ENCODE measurements around the gene CDH4. TPM values are rescaled to one million over a fixed set of nuclear protein-coding genes. Genes with fewer than 3 reads are reported as not detected.

Gene CDH4
- total and polyA plus RNA-seq, 9 donors, result 0.12 to 4.4 (median 0.36) TPM

DNA sequence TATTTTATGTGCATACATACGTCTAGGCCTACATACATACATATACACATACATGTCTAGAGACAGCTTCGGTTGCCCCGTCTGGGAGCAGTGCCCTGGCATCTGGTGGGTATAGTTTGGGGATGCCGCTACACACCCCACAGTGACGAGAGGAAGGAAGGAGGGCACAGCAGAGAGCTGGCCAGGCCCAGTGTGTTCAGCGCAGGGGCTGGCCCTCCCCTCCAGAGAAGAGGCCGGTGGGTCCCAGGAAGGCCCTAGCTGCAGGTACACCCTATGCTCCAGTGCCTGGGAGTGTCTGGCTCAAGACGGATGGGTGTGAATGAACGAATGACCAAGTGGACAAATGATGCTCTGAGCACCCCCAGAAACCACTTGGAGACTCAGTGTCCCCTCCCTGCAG is 284.6 kb downstream of the CDH4 start:
- Histone ChIP-seq H3K4me1 (ENCODE audit: insufficient read depth) (no peaks in the 10 kb centered on the region), H3K27me3 (no peaks in the 10 kb centered on the region), H3K9me3 (no peaks in the 10 kb centered on the region), H3K36me3 (no peaks in the 10 kb centered on the region), H3K4me3 (no peak overlapping the region), H3K27ac (no peak overlapping the region)
- TF ChIP-seq EP300 (IDR thresholded peaks at IDR 0.05) (no peak), POLR2A (IDR thresholded peaks at IDR 0.05) (no peak)
- TF ChIP-seq, protein P1, sequence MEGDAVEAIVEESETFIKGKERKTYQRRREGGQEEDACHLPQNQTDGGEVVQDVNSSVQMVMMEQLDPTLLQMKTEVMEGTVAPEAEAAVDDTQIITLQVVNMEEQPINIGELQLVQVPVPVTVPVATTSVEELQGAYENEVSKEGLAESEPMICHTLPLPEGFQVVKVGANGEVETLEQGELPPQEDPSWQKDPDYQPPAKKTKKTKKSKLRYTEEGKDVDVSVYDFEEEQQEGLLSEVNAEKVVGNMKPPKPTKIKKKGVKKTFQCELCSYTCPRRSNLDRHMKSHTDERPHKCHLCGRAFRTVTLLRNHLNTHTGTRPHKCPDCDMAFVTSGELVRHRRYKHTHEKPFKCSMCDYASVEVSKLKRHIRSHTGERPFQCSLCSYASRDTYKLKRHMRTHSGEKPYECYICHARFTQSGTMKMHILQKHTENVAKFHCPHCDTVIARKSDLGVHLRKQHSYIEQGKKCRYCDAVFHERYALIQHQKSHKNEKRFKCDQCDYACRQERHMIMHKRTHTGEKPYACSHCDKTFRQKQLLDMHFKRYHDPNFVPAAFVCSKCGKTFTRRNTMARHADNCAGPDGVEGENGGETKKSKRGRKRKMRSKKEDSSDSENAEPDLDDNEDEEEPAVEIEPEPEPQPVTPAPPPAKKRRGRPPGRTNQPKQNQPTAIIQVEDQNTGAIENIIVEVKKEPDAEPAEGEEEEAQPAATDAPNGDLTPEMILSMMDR (IDR thresholded peaks at IDR 0.05), result no peak
- intact Hi-C loops (cut with DNase I), result loop anchor here in 1 of 4 donors (5.0 kb wide), 1 partner anchor 51 kb away; no protein-coding TSS in a partner anchor
- 81 to 88% (median 85%) methylated on average over 9 of the region's 9 CpGs for WGBS, 3 donors
- DNase-seq, result no peak

DNA sequence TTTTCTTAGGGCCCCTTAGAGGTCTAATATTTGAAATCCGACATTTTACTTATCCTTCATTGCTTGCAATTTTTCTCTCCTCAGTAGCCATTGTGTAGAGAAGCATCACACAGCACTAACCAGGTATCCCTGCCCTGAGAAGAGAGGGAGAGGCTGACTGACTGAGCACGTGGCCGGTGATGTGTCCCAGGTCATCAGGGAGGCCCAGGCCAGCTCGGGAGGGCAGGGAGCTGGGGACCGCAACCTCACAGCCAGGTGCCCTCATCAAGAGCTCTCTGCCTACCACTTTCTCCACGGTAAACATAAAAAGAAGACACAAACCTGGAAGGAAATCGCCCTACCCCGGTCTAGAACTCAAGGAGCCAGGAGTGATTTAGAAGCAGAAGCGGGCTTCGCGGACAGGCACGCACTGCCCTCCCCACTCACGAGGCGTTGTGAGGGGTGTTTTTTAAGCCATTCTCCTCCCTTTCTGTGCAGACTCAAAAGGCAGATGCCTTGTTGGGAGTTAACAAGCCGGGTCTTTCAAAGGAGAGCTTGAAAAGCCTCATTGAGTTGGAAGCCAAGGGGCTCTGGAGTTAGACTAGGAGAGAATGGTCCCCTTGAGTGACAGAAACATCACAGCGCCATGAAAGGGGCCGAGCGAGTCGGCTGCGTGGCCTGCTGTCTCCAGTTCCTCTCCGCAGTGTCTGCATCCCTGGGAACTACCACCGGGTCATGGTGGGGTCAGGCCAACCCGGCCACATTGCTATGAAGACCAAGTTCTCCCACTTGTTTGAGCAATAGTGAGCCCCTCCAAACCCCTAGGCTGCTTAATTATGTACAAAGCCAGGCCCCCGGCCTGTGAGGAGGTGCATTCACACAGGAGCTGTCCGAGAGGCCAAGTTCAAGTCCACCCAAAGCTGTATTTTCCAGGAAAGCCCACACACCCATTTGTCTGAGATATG is 285.4 kb downstream of the CDH4 start:
- DNase-seq, result no peak

DNA sequence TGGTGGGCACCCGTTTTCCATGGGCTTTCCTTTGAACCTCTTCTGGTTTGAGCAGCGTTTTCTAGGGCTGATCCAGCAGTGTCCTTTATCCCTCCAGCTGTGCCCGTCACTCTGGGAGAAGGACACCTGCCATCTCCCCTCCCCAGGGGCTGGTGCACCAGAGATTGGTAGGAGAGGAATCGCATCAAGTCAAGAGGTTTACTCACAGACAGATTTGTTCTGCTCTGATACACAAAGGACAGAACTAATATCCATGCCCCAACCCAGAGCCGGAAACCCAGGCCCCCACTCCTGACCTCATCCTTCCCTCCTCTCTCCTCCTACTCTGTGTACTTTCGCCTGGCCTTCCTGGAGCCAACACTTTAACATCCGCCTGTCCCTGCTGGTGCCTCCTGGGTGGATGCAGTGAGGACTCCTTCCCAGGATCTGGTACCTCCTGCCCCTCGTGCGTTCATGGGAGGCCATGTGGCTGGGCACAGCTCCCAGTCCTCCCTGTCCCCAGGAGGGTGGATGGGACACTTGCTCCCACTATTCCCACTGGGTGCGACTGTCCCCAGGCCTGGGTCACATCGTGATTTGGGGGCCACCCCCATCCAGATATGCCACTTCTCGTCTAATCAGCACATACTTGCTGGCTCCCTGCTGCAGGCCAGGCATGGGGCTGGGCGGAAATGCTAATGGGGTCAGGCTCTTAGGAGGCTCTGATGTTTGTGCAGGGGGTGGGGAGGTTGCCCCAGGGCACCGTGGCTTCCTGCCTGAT is 286.3 kb downstream of the CDH4 start:
- no peaks in the 10 kb centered on the region for H3K36me3 ChIP-seq
- no peaks in the 10 kb centered on the region for H3K4me1 ChIP-seq (ENCODE audit: insufficient read depth)
- H3K9me3 ChIP-seq, result no peaks in the 10 kb centered on the region
- TF ChIP-seq EP300 (IDR thresholded peaks at IDR 0.05) (no peak), POLR2A (IDR thresholded peaks at IDR 0.05) (no peak)
- TF ChIP-seq, protein P1 (IDR thresholded peaks at IDR 0.05), result no peak
- H3K4me3 ChIP-seq, result no peak overlapping the region
- H3K27ac ChIP-seq, result no peak overlapping the region
- WGBS, 3 donors, result 73 to 82% (median 77%) methylated on average over 14 of the region's 14 CpGs
- no peak for DNase-seq
- intact Hi-C loops (cut with DNase I), result loop anchor here in 1 of 4 donors (5.0 kb wide), 1 partner anchor 49 kb away; no protein-coding TSS in a partner anchor
- no peaks in the 10 kb centered on the region for H3K27me3 ChIP-seq

More for the DNA sequence above, 285.4 kb downstream of the CDH4 start:
- Histone ChIP-seq H3K36me3 (no peaks in the 10 kb centered on the region), H3K4me3 (no peak overlapping the region), H3K27me3 (no peaks in the 10 kb centered on the region), H3K27ac (no peak overlapping the region), H3K4me1 (ENCODE audit: insufficient read depth) (no peaks in the 10 kb centered on the region), H3K9me3 (no peaks in the 10 kb centered on the region)
- intact Hi-C loops (cut with DNase I), result loop anchor here in 1 of 4 donors (5.0 kb wide), 1 partner anchor 50 kb away; no protein-coding TSS in a partner anchor
- TF ChIP-seq EP300 (IDR thresholded peaks at IDR 0.05) (no peak), POLR2A (IDR thresholded peaks at IDR 0.05) (no peak)
- TF ChIP-seq, protein P1 (IDR thresholded peaks at IDR 0.05), result no peak
- 74 to 79% (median 77%) methylated on average over 25 of the region's 25 CpGs for WGBS, 3 donors

DNA sequence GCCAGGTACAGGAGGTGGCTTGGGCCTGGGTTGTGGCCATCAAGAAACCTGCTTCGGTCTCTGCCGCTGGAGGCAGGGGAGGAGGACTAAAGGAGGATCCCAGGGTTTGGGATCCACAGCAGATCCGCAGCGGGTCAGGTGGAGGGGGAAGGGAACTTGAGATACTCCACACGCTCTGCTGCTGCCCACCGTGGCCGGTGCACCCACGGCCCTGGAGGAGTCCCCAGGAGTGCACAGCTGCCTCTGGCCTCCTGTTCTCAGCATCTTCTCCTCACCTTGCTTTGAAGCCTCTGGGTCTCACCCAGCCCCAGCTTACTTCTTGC is 286.8 kb downstream of the CDH4 start:
- H3K4me3 ChIP-seq, result no peak overlapping the region
- WGBS, 3 donors, result 82 to 86% (median 83%) methylated on average over 8 of the region's 8 CpGs
- DNase-seq, result no peak
- intact Hi-C loops (cut with DNase I), result loop anchor here in 1 of 4 donors (5.0 kb wide), 1 partner anchor 48 kb away; no protein-coding TSS in a partner anchor
- no peaks in the 10 kb centered on the region for H3K9me3 ChIP-seq
- H3K27ac ChIP-seq, result no peak overlapping the region
- TF ChIP-seq EP300 (IDR thresholded peaks at IDR 0.05), result no peak
- H3K27me3 ChIP-seq, result no peaks in the 10 kb centered on the region
- H3K36me3 ChIP-seq, result no peaks in the 10 kb centered on the region
- no peaks in the 10 kb centered on the region for H3K4me1 ChIP-seq (ENCODE audit: insufficient read depth)

Data from ovary (tissue), 9 donors.